ENCODE measurements around the gene ZNF236. TPM values are rescaled to one million over a fixed set of nuclear protein-coding genes. Genes with fewer than 3 reads are reported as not detected.

The ZNF236 gene
- total RNA-seq, 4 donors from 2014 or later, result 6.2 to 16.5 (median 10.7) TPM

DNA sequence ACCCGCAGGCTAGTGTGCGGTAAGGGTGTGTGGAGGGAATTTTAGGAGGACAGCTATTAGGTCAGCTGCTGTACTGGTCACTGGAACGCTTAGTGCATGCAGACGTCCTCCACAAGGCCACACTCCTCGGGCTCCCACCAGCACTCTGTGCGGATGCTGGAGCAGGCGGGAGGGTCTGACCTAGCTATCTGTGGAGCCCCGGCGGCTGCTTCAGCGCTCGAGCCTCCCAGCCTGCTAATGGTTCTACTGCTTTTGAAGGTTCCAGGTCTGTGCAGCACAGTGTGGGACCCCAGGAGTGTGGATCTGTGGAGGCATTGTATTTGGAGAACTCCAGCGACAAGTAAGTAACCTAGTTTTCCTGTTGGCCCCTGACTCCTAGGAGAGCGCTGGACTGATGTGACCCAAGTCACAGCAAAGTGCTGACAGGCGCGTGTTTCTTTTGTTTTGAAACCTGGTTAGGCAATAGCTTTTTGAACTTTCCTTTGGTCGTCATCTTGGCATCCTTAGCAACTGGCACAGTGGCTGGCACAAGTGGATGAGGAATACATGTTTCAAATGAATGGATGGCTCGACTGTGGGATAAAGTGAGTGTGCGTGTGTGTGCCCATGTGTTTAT lies 113.5 kb downstream of the ZNF236 start:
- 90 to 91% methylated on average over 14 to 17 of the region's 18 CpGs for WGBS, 2 donors
- no peaks in the 10 kb centered on the region for H3K27me3 ChIP-seq
- no peaks in the 10 kb centered on the region for H3K4me1 ChIP-seq
- no peak for DNase-seq
- no peak overlapping the region for H3K27ac ChIP-seq
- no peak for TF ChIP-seq POLR2A (IDR thresholded peaks at IDR 0.05)
- TF ChIP-seq, protein P1, sequence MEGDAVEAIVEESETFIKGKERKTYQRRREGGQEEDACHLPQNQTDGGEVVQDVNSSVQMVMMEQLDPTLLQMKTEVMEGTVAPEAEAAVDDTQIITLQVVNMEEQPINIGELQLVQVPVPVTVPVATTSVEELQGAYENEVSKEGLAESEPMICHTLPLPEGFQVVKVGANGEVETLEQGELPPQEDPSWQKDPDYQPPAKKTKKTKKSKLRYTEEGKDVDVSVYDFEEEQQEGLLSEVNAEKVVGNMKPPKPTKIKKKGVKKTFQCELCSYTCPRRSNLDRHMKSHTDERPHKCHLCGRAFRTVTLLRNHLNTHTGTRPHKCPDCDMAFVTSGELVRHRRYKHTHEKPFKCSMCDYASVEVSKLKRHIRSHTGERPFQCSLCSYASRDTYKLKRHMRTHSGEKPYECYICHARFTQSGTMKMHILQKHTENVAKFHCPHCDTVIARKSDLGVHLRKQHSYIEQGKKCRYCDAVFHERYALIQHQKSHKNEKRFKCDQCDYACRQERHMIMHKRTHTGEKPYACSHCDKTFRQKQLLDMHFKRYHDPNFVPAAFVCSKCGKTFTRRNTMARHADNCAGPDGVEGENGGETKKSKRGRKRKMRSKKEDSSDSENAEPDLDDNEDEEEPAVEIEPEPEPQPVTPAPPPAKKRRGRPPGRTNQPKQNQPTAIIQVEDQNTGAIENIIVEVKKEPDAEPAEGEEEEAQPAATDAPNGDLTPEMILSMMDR (IDR thresholded peaks at IDR 0.05), result no peak
- H3K9me3 ChIP-seq, result no peaks in the 10 kb centered on the region
- peaks cover 10 to 92% (median 11%) of the 10 kb centered on the region in 3 donors for H3K36me3 ChIP-seq
- no peak overlapping the region for H3K4me3 ChIP-seq
- intact Hi-C loops (cut with DNase I), result no loop called here

DNA sequence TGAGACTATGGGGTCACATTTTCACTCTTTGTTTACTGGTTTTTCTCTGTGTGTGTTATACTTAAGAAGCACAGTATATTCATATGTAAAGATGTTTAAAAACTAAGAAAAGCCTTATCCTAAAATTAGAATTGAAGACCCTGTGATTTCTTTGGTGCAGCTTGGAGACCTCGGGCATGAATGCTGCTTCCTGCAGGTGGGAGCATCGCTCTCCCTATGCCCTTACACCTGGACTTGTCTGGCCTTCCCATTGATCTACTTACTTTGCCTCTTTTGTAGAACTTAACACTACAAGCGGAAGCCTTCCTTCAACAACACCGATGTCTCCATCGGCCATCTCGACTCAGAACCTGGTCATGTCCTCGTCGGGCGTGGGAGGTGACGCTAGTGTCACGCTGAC lies 114.5 kb downstream of the ZNF236 start:
- H3K27me3 ChIP-seq, result no peaks in the 10 kb centered on the region
- H3K9me3 ChIP-seq, result no peaks in the 10 kb centered on the region
- no peak for TF ChIP-seq POLR2A (IDR thresholded peaks at IDR 0.05)
- TF ChIP-seq, protein P1 (IDR thresholded peaks at IDR 0.05), result no peak
- no peaks in the 10 kb centered on the region for H3K4me1 ChIP-seq
- H3K27ac ChIP-seq, result no peak overlapping the region
- intact Hi-C loops (cut with DNase I), result no loop called here
- no peak overlapping the region for H3K4me3 ChIP-seq
- no peak for DNase-seq
- H3K36me3 ChIP-seq, result peaks cover 10 to 94% (median 11%) of the 10 kb centered on the region in 3 donors
- 94 to 97% methylated on average over 8 to 11 of the region's 11 CpGs for WGBS, 2 donors

DNA sequence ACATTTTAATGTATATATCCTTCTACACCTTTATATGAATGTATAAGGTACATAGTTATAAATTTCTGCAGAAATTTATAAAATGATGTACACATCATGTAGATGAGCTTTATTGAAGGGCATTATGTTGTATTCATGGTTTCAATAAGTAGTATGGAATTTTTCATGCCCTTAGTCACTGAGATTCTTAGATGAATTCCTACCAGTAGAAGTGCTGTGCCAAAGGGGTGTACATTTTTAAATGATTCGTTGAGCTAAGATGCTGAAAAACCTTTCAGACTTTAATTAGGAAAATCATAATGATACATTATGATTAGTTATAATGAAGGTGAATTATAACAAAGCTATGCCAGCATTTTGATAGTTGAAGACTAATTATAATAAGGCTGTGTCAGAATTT lies 115.2 kb downstream of the ZNF236 start:
- intact Hi-C loops (cut with DNase I), result no loop called here
- no peak overlapping the region for H3K27ac ChIP-seq
- no peak for DNase-seq
- no peak for TF ChIP-seq POLR2A (IDR thresholded peaks at IDR 0.05)
- TF ChIP-seq, protein P1 (IDR thresholded peaks at IDR 0.05), result no peak
- WGBS, 2 donors, result 78 to 81% methylated on average over 1 of the region's 1 CpG
- no peaks in the 10 kb centered on the region for H3K4me1 ChIP-seq
- H3K27me3 ChIP-seq, result no peaks in the 10 kb centered on the region
- peaks cover 10 to 93% (median 11%) of the 10 kb centered on the region in 3 donors for H3K36me3 ChIP-seq
- no peaks in the 10 kb centered on the region for H3K9me3 ChIP-seq
- no peak overlapping the region for H3K4me3 ChIP-seq

DNA sequence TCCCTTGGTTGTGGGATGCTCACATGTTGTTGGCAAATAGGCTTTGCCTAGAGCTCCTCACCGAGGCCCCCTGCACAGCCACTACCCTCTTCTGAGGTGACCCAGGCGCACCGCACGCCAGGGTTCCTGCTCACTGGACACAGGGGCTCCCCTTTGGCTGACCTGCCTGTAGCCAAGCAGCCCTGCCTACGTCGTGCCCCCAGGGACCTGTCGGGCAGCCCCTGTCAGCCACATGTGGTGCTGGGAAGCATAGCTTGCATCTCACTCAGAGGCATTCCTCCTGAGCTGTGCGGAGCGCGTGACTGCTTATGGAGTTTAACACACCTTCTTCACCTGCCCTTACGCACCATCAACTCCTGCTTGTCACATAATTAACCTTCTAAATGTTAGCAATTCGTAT lies 116.3 kb downstream of the ZNF236 start:
- intact Hi-C loops (cut with DNase I), result no loop called here
- WGBS, 2 donors, result 93 to 95% methylated on average over 11 of the region's 12 CpGs
- Histone ChIP-seq H3K9me3 (no peaks in the 10 kb centered on the region), H3K4me3 (no peak overlapping the region), H3K27me3 (no peaks in the 10 kb centered on the region), H3K27ac (no peak overlapping the region), H3K36me3 (peaks cover 10 to 86% (median 11%) of the 10 kb centered on the region in 3 donors), H3K4me1 (no peaks in the 10 kb centered on the region)
- no peak for TF ChIP-seq POLR2A (IDR thresholded peaks at IDR 0.05)
- TF ChIP-seq, protein P1 (IDR thresholded peaks at IDR 0.05), result no peak
- DNase-seq, result no peak

DNA sequence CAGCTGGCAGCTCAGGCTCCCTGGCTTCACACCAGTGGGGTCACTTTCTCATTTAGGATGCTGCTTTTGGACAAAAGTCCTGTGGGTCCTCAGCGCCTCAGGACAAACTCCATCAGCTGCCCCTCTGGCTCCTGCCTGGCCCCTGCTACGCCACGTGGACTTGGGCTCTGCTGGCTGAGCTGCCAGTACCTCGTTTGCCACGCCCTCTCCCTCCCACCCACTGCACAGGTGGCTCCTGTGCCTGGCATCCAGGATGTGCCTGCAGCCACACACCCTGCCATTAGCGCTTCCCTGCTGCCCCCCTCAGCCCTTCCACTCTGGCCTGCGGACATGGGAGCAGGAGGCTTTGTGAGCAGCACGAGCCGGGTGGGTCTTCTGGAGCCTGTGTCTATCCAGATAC lies 118.9 kb downstream of the ZNF236 start:
- 82 to 83% methylated on average over 4 to 9 of the region's 9 CpGs for WGBS, 2 donors
- TF ChIP-seq POLR2A (IDR thresholded peaks at IDR 0.05), result no peak
- TF ChIP-seq, protein P1 (IDR thresholded peaks at IDR 0.05), result no peak
- Histone ChIP-seq H3K4me3 (no peak overlapping the region), H3K4me1 (no peaks in the 10 kb centered on the region), H3K27me3 (no peaks in the 10 kb centered on the region), H3K36me3 (peaks cover 10 to 76% (median 11%) of the 10 kb centered on the region in 3 donors), H3K27ac (no peak overlapping the region), H3K9me3 (no peaks in the 10 kb centered on the region)
- DNase-seq, result no peak
- intact Hi-C loops (cut with DNase I), result no loop called here
